GM12872 (cell line): ENCODE data around the gene TLE3.
A peak's percentile ranks its signal among the peaks of the same experiment; 100 is the strongest.

Experiments used
- CTCF ChIP-seq: IDR thresholded peaks from 3 replicates; pipeline ENCODE4 v1.5.1; 2011; ENCODE audit warnings: low read depth, mild to moderate bottlenecking, low read length, moderate library complexity; ENCODE audit not compliant: insufficient read depth

The TLE3 gene

DNA sequence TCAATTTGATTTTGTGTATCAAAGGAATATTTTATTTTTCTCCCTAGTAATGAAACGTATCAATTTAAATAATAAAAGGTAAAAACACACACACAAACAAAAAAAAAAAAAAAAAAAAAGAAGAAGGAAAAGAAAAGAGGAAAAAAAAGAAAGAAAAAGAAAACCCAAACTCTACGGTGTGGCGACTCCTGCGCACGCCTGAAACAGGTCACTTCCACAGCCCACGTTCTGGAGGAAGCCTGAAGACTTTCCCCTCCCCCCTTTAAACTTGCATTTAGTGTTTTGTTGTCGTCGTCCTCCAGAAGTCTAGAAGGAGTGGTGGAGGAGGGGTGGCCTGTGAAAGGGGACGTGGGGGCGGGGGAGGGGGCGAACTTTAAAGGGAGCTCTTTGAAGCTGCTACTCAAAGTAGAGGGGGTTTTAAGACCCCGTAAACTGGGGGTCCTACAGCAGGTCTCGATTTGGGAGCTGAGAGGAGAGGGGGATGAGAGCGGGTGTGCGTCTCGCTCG, 2.3 kb upstream of the TLE3 start:
- TF ChIP-seq CTCF, result no peak

DNA sequence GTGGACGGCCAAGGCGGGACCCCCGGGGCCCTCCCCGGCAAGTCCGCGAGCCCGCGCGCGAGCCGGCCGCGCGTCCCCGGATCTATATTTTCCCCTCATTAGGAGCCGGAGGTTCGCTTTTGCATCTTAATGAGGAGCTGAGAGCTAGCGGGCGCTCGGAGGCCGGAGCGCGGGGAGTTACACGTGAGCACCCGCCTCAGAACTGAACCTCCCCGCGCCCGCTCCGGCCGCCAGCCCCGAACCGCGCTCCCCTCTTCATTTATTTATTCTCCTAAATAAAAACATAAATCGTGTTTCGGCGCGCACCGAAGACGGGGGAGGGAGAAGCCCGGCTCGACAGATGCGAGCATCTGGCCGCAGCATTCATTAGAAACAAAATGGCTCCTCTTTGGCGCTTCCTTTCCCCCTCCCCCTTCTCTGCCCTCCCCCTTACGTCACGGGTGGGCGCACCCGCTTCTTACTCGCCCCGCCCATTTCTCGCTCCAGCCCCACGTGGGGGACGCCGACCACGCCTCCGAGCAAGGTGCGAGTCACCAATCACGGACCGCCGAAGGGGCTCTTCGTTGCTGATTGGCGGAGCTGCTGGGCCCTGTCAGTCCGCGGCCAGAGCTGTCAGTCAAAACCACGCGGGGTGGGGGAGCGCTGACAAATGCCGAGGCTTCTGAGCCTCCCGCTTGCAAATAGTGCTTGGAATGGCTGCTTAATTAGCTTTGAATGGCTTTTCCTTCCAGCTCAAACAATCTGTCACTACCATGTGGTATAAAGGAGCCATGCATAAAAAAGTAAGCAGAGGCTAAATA, 1.6 kb upstream of the TLE3 start:
- TF ChIP-seq CTCF, result no peak

GRCh38 chr15:70098461-70099166, 897 bp upstream of the TLE3 start:
- no peak for TF ChIP-seq CTCF

GRCh38 chr15:70098153-70098460, 390 bp upstream of the TLE3 start:
- no peak for TF ChIP-seq CTCF

- no peak for TF ChIP-seq CTCF
These were observed 725 bp downstream of the TLE3 start for GRCh38 chr15:70097063-70097320.

DNA sequence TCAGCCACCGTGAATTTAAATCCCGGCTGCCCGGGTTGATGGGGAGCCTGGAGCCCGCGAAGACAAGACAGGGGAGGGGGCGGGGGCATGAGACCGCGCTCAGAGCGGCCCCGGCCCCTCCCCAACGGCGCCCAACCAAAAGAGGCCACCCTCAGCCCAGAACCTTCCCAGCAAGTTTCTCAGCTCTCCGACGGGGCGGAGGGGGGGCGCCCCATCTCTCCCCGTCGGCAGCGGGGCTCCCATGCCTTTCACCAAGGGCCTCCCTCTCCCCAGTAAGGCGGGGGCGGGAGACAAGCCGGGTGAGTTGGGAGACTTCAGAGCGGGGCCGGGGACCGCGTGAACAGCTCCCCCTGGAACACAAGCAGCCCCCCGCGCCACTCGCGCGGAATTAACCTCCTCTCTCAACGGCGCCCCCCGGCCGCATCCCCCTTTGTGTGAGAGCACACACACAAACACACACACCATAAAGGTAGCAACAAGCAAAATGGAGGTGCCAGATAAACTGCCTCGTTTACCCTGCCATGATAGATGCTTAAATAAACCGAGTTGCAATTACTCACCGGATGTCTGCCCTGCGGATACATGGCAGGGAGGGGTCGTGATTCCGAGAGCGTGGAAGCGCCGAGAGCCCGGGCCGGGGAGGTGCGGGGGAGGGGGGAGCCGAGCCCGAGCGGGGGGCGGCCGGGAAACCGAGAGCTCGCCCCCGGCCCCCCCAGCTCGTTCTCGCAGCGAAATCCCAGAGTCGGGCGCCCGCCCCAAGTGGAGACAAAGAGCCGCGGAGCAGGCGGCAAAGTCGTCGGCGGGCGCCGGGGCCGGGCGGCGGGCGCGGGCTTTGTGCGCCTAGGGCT, 1.3 kb downstream of the TLE3 start:
- no peak for TF ChIP-seq CTCF

GRCh38 chr15:70095408-70096214, 2.1 kb downstream of the TLE3 start:
- peak; percentile 23; the same call in 1 of the 3 replicates for TF ChIP-seq CTCF
